NCI-H345 treated with DMSO at 0.1 percent for 48 hours (cell line): ENCODE results near the gene COLEC11.
"Not testable (repeated sequence)": the region's sequence is repeated elsewhere in the genome, so short reads cannot be mapped to it uniquely, and the experiment has no call there.

Experiments
- DNase-seq: peaks from one replicate; lab custom pipeline; 2025; ENCODE audit not compliant: unreplicated experiment; lab: John Stamatoyannopoulos, UW

COLEC11 gene

GRCh38 chr2:3594493-3595281, at the start of gene COLEC11:
COLEC11 (plus strand) TSS chr2:3595112; CDS start chr2:3604341, 9,229 bp downstream.
- DNase-seq = no peak

- no peak for DNase-seq
These were observed 49.0 kb upstream of the COLEC11 start for GRCh38 chr2:3545788-3546478.

GRCh38 chr2:3547915-3548314, 47.0 kb upstream of the COLEC11 start:
- DNase-seq = no peak

DNA sequence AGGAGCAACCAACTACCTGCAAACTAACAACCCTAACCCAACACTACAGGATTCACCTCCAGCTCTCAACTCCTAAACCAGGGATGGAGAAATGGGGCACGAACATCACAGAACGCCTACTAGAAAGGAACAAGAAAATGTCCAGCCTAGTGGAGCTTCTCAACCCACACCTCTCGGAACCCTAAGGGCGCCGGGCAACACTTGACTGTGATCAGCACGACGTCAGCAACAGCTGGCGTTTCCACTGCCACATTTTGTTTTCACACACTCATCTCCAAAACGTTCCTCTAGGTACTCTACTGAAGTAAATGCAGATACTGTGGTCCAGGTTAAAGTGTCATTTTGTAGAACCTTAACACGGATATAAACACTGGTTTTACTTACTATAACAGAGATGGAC, 41.0 kb upstream of the COLEC11 start:
- DNase-seq = no peak

GRCh38 chr2:3557639-3558204, 37.2 kb upstream of the COLEC11 start:
- DNase-seq = no peak

DNA sequence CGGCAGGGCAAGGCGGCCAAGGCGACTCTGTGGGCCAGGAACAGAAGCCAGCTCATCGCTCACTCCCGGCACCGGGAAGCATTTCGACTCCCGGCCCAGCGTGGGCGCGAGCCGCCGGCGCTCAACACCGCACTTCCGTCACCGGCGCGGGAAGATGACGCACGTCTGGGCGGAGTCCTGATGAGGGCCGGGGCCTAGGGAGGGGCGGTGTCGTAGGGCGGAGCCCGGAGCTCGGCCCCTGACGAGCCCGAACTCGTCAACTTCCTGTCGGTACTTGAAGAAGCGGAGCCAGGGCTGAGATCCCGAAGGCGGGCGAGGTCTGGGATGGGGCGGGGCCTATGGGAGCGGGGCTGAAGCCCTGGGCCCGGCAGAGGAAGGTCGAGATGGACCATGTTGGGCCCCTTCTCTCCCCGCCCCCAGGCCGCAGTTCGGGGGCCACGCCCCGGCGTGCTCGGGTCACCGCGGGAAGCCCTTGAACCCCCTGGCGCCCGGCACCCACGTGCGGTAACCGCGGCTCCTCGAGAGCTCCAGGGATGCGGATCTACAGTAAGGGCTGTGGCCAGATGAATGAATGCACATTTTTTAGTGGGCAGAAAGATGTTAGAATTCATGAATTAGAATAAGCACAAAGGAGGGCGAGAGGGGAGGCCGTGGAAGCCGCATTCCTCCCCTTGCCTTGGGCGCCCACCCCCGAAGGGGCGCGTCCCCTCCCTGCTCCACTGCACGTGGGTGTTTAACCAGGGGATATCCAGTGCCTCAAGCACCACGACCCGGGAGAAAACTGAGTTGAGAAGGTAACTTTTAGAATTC, 36.5 kb upstream of the COLEC11 start, which contains the start of gene RNASEH1:
RNASEH1 (minus strand) TSS at position 129 of the 810 bp plus-strand sequence; CDS start at position 56, 73 bp downstream.
- peak; percentile 97 for DNase-seq

DNA sequence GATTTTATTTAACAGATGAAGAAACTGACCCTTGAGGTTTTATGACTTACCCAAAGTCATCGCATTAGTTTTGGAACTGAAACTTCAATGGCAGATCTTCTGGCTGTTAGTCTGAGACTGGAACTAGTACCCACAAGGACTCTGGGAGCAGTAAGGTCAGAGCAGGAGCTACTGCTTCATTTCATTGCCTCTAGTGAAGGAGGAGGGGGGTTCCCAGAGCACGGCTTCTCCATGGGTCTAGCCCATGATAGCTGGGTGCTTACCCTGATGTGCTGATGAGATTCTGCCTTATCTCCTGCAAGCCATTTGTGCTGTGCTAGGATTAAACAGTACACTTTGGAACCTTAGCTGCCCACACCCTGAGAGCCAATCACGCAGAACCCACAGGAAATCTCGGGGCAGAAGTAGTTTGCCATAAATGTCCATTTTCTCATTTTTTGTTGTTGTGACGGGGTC, 31.4 kb upstream of the COLEC11 start:
- DNase-seq = no peak

GRCh38 chr2:3565117-3565516, 29.8 kb upstream of the COLEC11 start:
- no peak for DNase-seq

- no peak for DNase-seq
These were observed 28.1 kb upstream of the COLEC11 start for GRCh38 chr2:3566806-3567205.

GRCh38 chr2:3569656-3570055, 25.3 kb upstream of the COLEC11 start:
- not testable (repeated sequence) for DNase-seq

DNA sequence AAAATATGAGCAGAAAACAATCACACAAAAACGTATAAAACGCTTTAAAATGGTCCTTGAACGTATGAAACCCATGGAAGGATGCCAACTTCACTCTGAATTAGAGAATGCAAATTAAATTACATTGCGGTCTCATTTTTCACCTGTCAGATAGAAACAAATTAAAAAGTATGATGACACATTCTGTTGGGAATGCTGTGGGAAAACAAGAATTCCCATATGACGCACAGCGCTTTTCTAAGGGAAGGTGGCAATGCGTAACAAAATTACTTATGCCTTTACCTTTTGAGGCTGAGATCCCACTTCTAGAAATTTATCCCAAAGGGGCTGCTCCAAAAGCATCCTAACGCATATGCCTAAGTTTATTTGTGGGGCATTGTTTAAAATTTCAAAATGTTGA, 23.6 kb upstream of the COLEC11 start:
- no peak for DNase-seq

- DNase-seq = no peak
These were observed 22.3 kb upstream of the COLEC11 start for GRCh38 chr2:3572620-3573019.

DNA sequence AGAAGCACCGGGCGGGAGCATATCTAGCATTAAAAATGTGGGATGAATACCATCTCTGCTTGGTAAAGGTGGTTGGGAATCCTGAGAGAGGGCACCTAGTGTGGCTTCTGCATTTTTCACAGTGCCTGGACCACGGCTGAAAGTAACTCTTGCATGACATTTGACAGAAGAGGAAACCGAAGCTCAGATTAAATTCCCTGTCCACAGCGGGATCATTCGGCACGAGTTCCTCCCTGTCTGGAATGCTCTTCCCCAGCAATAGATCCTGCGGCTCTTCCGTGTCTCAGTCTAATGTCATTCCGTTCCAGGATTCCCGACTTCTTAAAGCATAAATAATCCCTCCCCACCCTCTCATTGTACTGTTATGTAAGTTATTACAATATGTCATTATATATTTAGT, 20.8 kb upstream of the COLEC11 start:
- no peak for DNase-seq

DNA sequence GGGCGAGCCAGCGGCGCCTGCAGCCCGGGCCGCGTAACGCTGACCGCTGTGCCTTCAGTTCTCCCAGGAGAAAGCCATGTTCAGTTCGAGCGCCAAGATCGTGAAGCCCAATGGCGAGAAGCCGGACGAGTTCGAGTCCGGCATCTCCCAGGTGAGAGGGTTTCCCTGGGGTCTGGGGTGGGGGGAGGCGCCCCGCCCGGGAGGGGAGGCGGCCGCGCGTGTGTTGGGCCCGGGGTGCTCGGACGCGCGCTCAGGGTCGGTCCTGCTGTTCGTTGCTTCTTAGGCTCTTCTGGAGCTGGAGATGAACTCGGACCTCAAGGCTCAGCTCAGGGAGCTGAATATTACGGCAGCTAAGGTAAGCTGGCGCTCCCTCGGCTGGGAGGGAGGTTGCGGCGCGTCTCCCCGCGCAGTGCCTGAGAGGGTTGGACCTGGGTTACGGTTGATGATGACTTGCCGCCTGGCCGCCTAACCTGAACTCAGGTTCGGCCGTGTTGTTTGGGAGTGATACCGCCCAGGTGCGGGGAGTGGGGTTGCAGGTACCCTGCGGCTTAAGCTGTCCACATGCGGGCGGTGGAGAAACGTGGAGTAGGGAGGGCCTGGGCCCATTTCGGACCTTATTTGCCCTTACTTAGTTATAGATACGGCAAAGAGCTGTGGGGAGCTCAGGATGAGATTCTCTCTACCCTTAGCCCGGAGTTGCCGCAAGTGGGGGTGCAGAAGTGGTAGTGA, 19.2 kb upstream of the COLEC11 start:
- no peak for DNase-seq

DNA sequence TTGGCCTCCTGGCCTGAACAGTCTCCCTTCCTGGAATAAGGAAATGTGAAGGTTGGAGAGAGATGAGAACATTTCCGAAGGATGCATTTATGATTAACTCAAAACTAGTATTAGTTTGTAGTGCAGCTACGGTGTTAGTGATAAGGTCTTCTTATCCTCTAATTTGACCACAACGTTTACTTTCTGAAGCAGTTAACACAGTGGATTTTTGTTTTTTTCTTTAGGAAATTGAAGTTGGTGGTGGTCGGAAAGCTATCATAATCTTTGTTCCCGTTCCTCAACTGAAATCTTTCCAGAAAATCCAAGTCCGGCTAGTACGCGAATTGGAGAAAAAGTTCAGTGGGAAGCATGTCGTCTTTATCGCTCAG, 18.7 kb upstream of the COLEC11 start:
- not testable (repeated sequence) for DNase-seq

- no peak for DNase-seq
These were observed 15.9 kb upstream of the COLEC11 start for GRCh38 chr2:3578987-3579386.

GRCh38 chr2:3580449-3580848, 14.5 kb upstream of the COLEC11 start:
- no peak for DNase-seq

DNA sequence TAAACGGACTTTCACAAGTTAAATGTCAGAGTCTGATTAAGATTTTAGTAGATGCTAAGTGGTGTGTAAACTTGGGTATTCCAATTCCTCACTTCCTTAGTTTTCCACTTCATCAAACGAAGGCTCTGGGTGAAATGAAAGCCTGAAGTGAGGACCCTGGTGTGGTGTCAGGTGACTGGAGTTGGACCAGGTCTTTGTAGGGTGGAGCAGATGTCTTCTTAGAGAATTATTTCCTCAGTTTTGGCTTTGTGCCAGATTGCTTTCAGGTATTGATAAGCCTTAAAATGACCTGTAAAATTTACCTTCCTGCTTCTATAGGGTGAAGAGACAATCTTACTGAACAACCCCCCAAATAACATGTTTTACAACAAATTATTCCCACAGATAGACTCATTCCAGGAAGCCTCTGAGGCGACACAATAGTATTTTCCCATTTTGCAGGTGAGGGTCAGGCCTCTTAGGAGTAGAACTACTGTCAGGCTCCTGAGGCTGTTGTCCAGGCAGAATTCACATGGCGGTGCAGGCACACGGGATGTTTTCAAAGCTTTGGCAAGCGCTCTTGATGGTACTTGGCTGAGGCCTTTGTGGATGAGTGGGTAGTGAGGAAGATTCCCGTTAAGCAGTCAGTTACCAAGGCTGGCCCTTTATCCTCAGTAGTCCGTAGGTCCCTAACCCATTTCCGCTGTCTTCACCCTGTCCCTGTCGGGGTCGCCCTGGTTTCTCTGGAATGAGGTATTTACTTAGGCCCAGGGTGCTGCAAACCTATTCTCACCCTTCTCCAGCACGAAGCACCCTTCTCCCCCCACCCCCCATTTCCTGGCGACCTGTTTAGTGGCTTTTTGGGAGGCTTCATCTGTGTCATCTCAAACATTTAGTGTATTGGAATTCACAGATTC, 13.3 kb upstream of the COLEC11 start:
- no peak for DNase-seq

- DNase-seq = no peak
These were observed 10.8 kb upstream of the COLEC11 start for GRCh38 chr2:3584076-3584475.
